HCT116 (cell line): ENCODE measurements around the gene TOR1AIP2. TPM values are rescaled to one million over a fixed set of nuclear protein-coding genes. Genes with fewer than 3 reads are reported as not detected.

Experiments
- ATAC-seq: fragments of 200-7000 bp; cut with Tn5 transposase; 2 replicates; pipeline ENCODE4 v1.9.1; 2020; ENCODE audit warnings: mild to moderate bottlenecking, moderate library complexity
- BruUV-seq: library from RNA; stranded (reverse); fragments of 400-500 nt; replicated peaks from 2 replicates; lab custom pipeline; 2021; lab: Mats Ljungman, UMichigan
- CTCF ChIA-PET: fragments of 300-600 bp; sonication (Branson Sonifier 250); formaldehyde crosslinking; loops from one replicate; lab custom pipeline; 2021; ENCODE audit warnings: antibody characterized with exemption; lab: Charles Lee
- POLR2A ChIA-PET: fragments of 300-600, 350-600 bp; sonication (Branson Sonifier 250); formaldehyde crosslinking; loops from one replicate; lab custom pipeline; 2021; ENCODE audit warnings: antibody characterized with exemption; lab: Charles Lee
- RAD21 ChIA-PET, 2 experiments: fragments of 300-600 bp; sonication (Branson Sonifier 250); formaldehyde crosslinking; loops; one replicate each; lab custom pipeline; 2023; ENCODE audit warnings: low total read pairs in 2 of 2; ENCODE audit not compliant: uncharacterized antibody in 2 of 2, unreplicated experiment in 2 of 2, low non-redundant PET in 1 of 2; lab: Charles Lee
- DNase-seq: peaks from one replicate; pipeline ENCODE4 v3.0.0-alpha.2; 2010; ENCODE audit warnings: low read depth, low spot score
- H2AFZ ChIP-seq: fragments of 200-600 bp; shearing (Covaris generic), sonication (generic); 2 replicates; pipeline ENCODE4 v1.6.1; 2017; ENCODE audit warnings: low read depth, mixed run types, mixed read lengths, antibody characterized with exemption, low read length; ENCODE audit not compliant: poor library complexity, severe bottlenecking
- H3K27ac ChIP-seq: 2 replicates; pipeline ENCODE4 v1.5.1; 2012; ENCODE audit warnings: low read depth, low read length
- H3K27me3 ChIP-seq: fragments of 200-600 bp; sonication (generic); 2 replicates; pipeline ENCODE4 v1.6.1; 2016; ENCODE audit warnings: mixed run types, low read length, mixed read lengths; ENCODE audit not compliant: insufficient read depth
- H3K36me3 ChIP-seq, 2 experiments: fragments of 200-500 bp in 1 of 2; fragments of 200-600 bp in 1 of 2; sonication (Bioruptor generic) in 1 of 2; sonication (generic) in 1 of 2; 2 replicates each; pipeline versions ENCODE4 v1.5.1 to v1.6.1; 2014 to 2016; ENCODE audit warnings: low read length in 2 of 2, inconsistent platforms in 1 of 2, mixed read lengths in 1 of 2, mixed run types in 1 of 2; ENCODE audit not compliant: insufficient read depth in 2 of 2, control insufficient read depth in 1 of 2
- H3K4me1 ChIP-seq, 2 experiments: fragments of 200-600 bp in 1 of 2; sonication (generic) in 1 of 2; 2 replicates each; pipeline versions ENCODE4 v1.5.1 to v1.6.1; 2012 to 2017; ENCODE audit warnings: low read length in 2 of 2, inconsistent platforms in 1 of 2, mild to moderate bottlenecking in 1 of 2, mixed read lengths in 1 of 2, mixed run types in 1 of 2, moderate library complexity in 1 of 2; ENCODE audit not compliant: insufficient read depth in 2 of 2, control insufficient read depth in 1 of 2
- H3K4me2 ChIP-seq: fragments of 200-600 bp; sonication (generic); 2 replicates; pipeline ENCODE4 v1.6.1; 2017; ENCODE audit warnings: mixed run types, low read length, mixed read lengths
- H3K4me3 ChIP-seq, 2 experiments: fragments of 200-600 bp in 1 of 2; sonication (generic) in 1 of 2; replicated peaks in 1 of 2; 2 replicates each; pipeline ENCODE4 v1.5.1; 2011 to 2016; ENCODE audit warnings: low read length in 2 of 2, control low read depth in 1 of 2, low read depth in 1 of 2, mild to moderate bottlenecking in 1 of 2, mixed read lengths in 1 of 2, mixed run types in 1 of 2
- H3K79me2 ChIP-seq: fragments of 200-600 bp; sonication (generic); 2 replicates; pipeline ENCODE4 v1.6.1; 2017; ENCODE audit warnings: mild to moderate bottlenecking, mixed run types, low read length, moderate library complexity, mixed read lengths; ENCODE audit not compliant: insufficient read depth
- H3K9ac ChIP-seq: fragments of 200-600 bp; sonication (generic); 2 replicates; pipeline ENCODE4 v1.6.1; 2016; ENCODE audit warnings: low read length, mixed read lengths
- H3K9me2 ChIP-seq: fragments of 200-600 bp; sonication (generic), shearing (Covaris generic); 2 replicates; pipeline ENCODE4 v1.6.1; 2017; ENCODE audit warnings: mixed run types, mild to moderate bottlenecking, moderate library complexity; ENCODE audit not compliant: insufficient read depth
- H3K9me3 ChIP-seq, 2 experiments: fragments of 200-500 bp in 1 of 2; fragments of 200-600 bp in 1 of 2; sonication (Bioruptor generic) in 1 of 2; sonication (generic) in 1 of 2; 2 replicates each; pipeline ENCODE4 v1.6.1; 2014 to 2017; ENCODE audit warnings: low read length in 2 of 2, mixed read lengths in 2 of 2, inconsistent platforms in 1 of 2, low read depth in 1 of 2, mild to moderate bottlenecking in 1 of 2, mixed run types in 1 of 2, moderate library complexity in 1 of 2; ENCODE audit not compliant: control insufficient read depth in 1 of 2, insufficient read depth in 1 of 2
- H4K20me1 ChIP-seq: fragments of 200-600 bp; sonication (generic), shearing (Covaris generic); 2 replicates; pipeline ENCODE4 v1.6.1; 2017; ENCODE audit warnings: mixed run types, mild to moderate bottlenecking, moderate library complexity; ENCODE audit not compliant: insufficient read depth
- EGR1 ChIP-seq: IDR thresholded peaks from 2 replicates; pipeline ENCODE4 v1.6.1; 2012; ENCODE audit warnings: low read depth
- ELF1 ChIP-seq: IDR thresholded peaks from 2 replicates; pipeline ENCODE4 v1.6.1; 2012; ENCODE audit warnings: low read depth, borderline replicate concordance
- JUND ChIP-seq: IDR thresholded peaks from 2 replicates; pipeline ENCODE4 v1.6.1; 2012
- POLR2A ChIP-seq: IDR thresholded peaks from 2 replicates; pipeline ENCODE4 v1.7.0; 2011; ENCODE audit warnings: borderline replicate concordance; ENCODE audit not compliant: insufficient read depth, insufficient read length; ENCODE audit errors: extremely low read depth
- RAD21 ChIP-seq: IDR thresholded peaks from 2 replicates; pipeline ENCODE4 v1.6.1; 2012; ENCODE audit warnings: low read depth, mild to moderate bottlenecking
- SIN3A ChIP-seq: IDR thresholded peaks from 2 replicates; pipeline ENCODE4 v1.6.1; 2012; ENCODE audit warnings: low read depth
- SRF ChIP-seq: IDR thresholded peaks from 2 replicates; pipeline ENCODE4 v1.6.1; 2012; ENCODE audit warnings: low read depth
- TCF7L2 ChIP-seq: IDR thresholded peaks from 2 replicates; pipeline ENCODE4 v1.7.0; 2011; ENCODE audit warnings: borderline replicate concordance, inconsistent platforms; ENCODE audit not compliant: insufficient read depth, insufficient read length; ENCODE audit errors: extremely low read depth
- YY1 ChIP-seq: IDR thresholded peaks from 2 replicates; pipeline ENCODE4 v1.6.1; 2011; ENCODE audit warnings: low read length, low read depth, moderate library complexity, mild to moderate bottlenecking; ENCODE audit not compliant: insufficient replicate concordance; ENCODE audit errors: extremely low read depth
- ZFX ChIP-seq: fragments of 450-650 bp; IDR thresholded peaks from 2 replicates; pipeline ENCODE4 v1.6.1; 2017
- ZNF274 ChIP-seq: fragments of 200-500 bp; sonication (Bioruptor generic); IDR thresholded peaks from 2 replicates; pipeline ENCODE4 v1.6.1; 2014; ENCODE audit warnings: mild to moderate bottlenecking, low read depth, low read length, inconsistent platforms
- intact Hi-C: fragments of 100-400 bp; cut with micrococcal nuclease; formaldehyde crosslinking; loops from 2 replicates; pipeline ENCODE4 v1.10.0; 2022
- total RNA-seq: library from RNA; stranded (reverse); gene quantifications from one replicate; pipeline ENCODE4 v1.2.1, GENCODE V29; 2021; ENCODE audit not compliant: unreplicated experiment
- TF ChIP-seq, protein P1 (sequence below): IDR thresholded peaks from 2 replicates; pipeline ENCODE4 v1.6.1; 2012
- TF ChIP-seq, protein P2 (sequence below): IDR thresholded peaks from 2 replicates; pipeline ENCODE4 v1.6.1; 2012
- TF ChIP-seq, protein P3 (sequence below): IDR thresholded peaks from 2 replicates; pipeline ENCODE4 v1.6.1; 2012; ENCODE audit warnings: low read depth
- TF ChIP-seq, protein P4 (sequence below): IDR thresholded peaks from 2 replicates; pipeline ENCODE4 v1.6.1; 2011; ENCODE audit warnings: mild to moderate bottlenecking, low read length, moderate library complexity; ENCODE audit not compliant: insufficient replicate concordance; ENCODE audit errors: extremely low read depth

TOR1AIP2 gene
- total RNA-seq, 1 experiment from 2014 or later = 106 TPM

DNA sequence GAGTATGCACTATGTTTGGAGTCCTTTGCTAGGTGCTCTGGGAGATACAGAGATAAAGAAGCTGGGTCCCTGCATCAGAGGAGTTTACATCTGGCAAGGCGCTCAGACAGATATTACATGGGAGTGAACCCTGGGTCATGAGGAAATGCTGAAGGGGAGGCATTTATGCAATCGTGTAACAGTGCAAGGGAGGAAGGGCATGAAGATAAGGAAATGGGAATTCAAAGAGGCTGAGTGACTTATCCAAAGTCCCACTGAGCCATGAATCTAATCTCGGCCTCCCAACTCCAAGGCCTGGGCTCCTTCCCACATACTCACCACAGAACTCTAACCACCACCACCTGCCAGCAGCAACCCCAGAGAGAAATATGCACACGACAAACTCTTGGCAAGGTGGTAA is 82.9 kb downstream of the TOR1AIP2 start:
- Histone ChIP-seq H3K9me2 (no peaks in the 10 kb centered on the region), H3K4me2 (no peak overlapping the region), H3K4me3 (no peak overlapping the region), H2AFZ (no peak overlapping the region), H3K9ac (no peak overlapping the region), H3K27me3 (no peaks in the 10 kb centered on the region), H4K20me1 (no peaks in the 10 kb centered on the region), H3K4me1 (no peaks in the 10 kb centered on the region), H3K9me3 (no peaks in the 10 kb centered on the region), H3K36me3 (no peaks in the 10 kb centered on the region), H3K79me2 (no peaks in the 10 kb centered on the region), H3K27ac (no peak overlapping the region)
- ChIA-PET RAD21 (no interaction called here), POLR2A (no interaction called here), CTCF (no interaction called here)
- no peak for DNase-seq
- intact Hi-C loops = no loop called here
- no peak for ATAC-seq
- BruUV-seq = no TSS peak
- TF ChIP-seq, protein P1, sequence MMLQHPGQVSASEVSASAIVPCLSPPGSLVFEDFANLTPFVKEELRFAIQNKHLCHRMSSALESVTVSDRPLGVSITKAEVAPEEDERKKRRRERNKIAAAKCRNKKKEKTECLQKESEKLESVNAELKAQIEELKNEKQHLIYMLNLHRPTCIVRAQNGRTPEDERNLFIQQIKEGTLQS = no peak
- no peak for TF ChIP-seq POLR2A
- TF ChIP-seq, protein P2, sequence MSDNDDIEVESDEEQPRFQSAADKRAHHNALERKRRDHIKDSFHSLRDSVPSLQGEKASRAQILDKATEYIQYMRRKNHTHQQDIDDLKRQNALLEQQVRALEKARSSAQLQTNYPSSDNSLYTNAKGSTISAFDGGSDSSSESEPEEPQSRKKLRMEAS = no peak
- no peak for TF ChIP-seq SIN3A
- no peak for TF ChIP-seq YY1

DNA sequence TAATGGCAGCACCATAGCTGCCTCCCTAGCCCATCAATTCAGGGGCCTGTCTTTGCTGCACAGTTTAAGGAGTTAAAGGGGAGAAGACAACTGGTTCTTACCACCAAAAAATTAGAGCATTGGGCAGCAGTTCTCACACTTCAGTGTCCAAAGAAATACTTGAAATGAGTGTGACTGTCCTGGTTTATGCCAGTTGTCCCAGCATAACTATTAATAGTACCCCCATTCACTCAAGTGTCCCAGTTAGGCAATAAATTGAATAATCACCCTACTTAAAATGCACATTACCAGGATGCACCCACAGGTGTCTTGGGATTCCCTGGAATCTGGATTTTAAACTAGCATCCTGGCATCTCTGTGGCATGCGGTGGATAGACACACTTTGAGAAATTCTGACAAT is 83.5 kb downstream of the TOR1AIP2 start:
- Histone ChIP-seq H2AFZ (no peak overlapping the region), H3K4me3 (no peak overlapping the region), H3K4me2 (no peak overlapping the region), H3K27me3 (no peaks in the 10 kb centered on the region), H4K20me1 (no peaks in the 10 kb centered on the region), H3K9me2 (no peaks in the 10 kb centered on the region), H3K9me3 (no peaks in the 10 kb centered on the region), H3K79me2 (no peaks in the 10 kb centered on the region), H3K36me3 (no peaks in the 10 kb centered on the region), H3K27ac (no peak overlapping the region), H3K9ac (no peak overlapping the region), H3K4me1 (no peaks in the 10 kb centered on the region)
- DNase-seq (no peak), ATAC-seq (no peak)
- ChIA-PET CTCF (no interaction called here), POLR2A (no interaction called here), RAD21 (no interaction called here)
- intact Hi-C loops = no loop called here
- BruUV-seq = no TSS peak
- TF ChIP-seq, protein P1 = no peak
- TF ChIP-seq ELF1 (no peak), JUND (no peak), ZNF274 (no peak), YY1 (no peak), SRF (no peak), RAD21 (no peak), TCF7L2 (no peak), EGR1 (no peak), ZFX (no peak)
- TF ChIP-seq, protein P3, sequence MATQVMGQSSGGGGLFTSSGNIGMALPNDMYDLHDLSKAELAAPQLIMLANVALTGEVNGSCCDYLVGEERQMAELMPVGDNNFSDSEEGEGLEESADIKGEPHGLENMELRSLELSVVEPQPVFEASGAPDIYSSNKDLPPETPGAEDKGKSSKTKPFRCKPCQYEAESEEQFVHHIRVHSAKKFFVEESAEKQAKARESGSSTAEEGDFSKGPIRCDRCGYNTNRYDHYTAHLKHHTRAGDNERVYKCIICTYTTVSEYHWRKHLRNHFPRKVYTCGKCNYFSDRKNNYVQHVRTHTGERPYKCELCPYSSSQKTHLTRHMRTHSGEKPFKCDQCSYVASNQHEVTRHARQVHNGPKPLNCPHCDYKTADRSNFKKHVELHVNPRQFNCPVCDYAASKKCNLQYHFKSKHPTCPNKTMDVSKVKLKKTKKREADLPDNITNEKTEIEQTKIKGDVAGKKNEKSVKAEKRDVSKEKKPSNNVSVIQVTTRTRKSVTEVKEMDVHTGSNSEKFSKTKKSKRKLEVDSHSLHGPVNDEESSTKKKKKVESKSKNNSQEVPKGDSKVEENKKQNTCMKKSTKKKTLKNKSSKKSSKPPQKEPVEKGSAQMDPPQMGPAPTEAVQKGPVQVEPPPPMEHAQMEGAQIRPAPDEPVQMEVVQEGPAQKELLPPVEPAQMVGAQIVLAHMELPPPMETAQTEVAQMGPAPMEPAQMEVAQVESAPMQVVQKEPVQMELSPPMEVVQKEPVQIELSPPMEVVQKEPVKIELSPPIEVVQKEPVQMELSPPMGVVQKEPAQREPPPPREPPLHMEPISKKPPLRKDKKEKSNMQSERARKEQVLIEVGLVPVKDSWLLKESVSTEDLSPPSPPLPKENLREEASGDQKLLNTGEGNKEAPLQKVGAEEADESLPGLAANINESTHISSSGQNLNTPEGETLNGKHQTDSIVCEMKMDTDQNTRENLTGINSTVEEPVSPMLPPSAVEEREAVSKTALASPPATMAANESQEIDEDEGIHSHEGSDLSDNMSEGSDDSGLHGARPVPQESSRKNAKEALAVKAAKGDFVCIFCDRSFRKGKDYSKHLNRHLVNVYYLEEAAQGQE = no peak
- TF ChIP-seq, protein P4, sequence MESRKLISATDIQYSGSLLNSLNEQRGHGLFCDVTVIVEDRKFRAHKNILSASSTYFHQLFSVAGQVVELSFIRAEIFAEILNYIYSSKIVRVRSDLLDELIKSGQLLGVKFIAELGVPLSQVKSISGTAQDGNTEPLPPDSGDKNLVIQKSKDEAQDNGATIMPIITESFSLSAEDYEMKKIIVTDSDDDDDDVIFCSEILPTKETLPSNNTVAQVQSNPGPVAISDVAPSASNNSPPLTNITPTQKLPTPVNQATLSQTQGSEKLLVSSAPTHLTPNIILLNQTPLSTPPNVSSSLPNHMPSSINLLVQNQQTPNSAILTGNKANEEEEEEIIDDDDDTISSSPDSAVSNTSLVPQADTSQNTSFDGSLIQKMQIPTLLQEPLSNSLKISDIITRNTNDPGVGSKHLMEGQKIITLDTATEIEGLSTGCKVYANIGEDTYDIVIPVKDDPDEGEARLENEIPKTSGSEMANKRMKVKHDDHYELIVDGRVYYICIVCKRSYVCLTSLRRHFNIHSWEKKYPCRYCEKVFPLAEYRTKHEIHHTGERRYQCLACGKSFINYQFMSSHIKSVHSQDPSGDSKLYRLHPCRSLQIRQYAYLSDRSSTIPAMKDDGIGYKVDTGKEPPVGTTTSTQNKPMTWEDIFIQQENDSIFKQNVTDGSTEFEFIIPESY = no peak
